ENCODE results near the gene KCMF1. TPM values are rescaled to one million over a fixed set of nuclear protein-coding genes. Genes with fewer than 3 reads are reported as not detected.

Gene KCMF1
- polyA plus RNA-seq, 1 donor (not counting 4 experiments of a cell fraction or from before 2014, with no cell fraction given) = 111 TPM

DNA sequence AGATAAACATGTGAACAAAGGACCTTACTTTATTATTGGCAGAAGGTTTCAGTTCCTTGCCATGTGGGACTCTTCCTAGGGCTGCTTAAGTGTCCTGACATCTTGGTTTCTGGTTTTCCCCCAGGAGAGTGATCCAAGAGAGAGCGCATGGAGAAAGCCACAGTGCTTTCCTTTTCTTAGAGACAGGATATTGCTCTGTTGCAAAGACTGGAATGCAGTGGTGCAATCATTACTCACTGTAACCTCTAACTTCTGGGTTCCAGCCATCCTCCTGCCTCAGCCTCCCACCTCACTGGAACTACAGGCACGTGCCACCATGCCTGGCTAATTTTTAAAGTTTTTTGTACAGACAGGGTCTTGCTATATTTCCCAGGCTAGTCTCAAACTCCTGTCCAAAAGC lies 124.1 kb downstream of the KCMF1 start:
- H3K79me2 ChIP-seq (ENCODE audit: control insufficient read depth, insufficient read depth, low read length) = no peaks in the 10 kb centered on the region
- DNase-seq (ENCODE audit: low read depth, low spot score) (no peak), FAIRE-seq (no peak)
- H3K4me2 ChIP-seq (ENCODE audit: control insufficient read depth, extremely low read depth, insufficient read depth, low read depth, low read length) = no peak overlapping the region
- H3K4me3 ChIP-seq (ENCODE audit: control insufficient read depth in 2 of 3, extremely low read depth in 1 of 3, insufficient read depth in 2 of 3, low read depth in 1 of 3, low read length in 3 of 3) = no peak overlapping the region
- H3K36me3 ChIP-seq (ENCODE audit: control insufficient read depth in 2 of 2, extremely low read depth in 1 of 2, insufficient read depth in 2 of 2, low read length in 2 of 2) = no peaks in the 10 kb centered on the region
- H3K9me1 ChIP-seq (ENCODE audit: control insufficient read depth, extremely low read depth, insufficient read depth, low read length) = no peaks in the 10 kb centered on the region
- H3K4me1 ChIP-seq (ENCODE audit: control insufficient read depth, extremely low read depth, insufficient read depth, low read length) = no peaks in the 10 kb centered on the region
- no peaks in the 10 kb centered on the region for H3K27me3 ChIP-seq (ENCODE audit: control insufficient read depth, extremely low read depth, insufficient read depth, low read length)
- no peaks in the 10 kb centered on the region for H3K9me3 ChIP-seq (ENCODE audit: control insufficient read depth, low read depth, low read length)
- no peak overlapping the region for H2AFZ ChIP-seq (ENCODE audit: control insufficient read depth, low read length)
- H3K9ac ChIP-seq (ENCODE audit: control insufficient read depth, extremely low read depth, insufficient read depth, low read length) = no peak overlapping the region
- no peaks in the 10 kb centered on the region for H4K20me1 ChIP-seq (ENCODE audit: control insufficient read depth, extremely low read depth, insufficient read depth, low read length)
- TF ChIP-seq, protein P1, sequence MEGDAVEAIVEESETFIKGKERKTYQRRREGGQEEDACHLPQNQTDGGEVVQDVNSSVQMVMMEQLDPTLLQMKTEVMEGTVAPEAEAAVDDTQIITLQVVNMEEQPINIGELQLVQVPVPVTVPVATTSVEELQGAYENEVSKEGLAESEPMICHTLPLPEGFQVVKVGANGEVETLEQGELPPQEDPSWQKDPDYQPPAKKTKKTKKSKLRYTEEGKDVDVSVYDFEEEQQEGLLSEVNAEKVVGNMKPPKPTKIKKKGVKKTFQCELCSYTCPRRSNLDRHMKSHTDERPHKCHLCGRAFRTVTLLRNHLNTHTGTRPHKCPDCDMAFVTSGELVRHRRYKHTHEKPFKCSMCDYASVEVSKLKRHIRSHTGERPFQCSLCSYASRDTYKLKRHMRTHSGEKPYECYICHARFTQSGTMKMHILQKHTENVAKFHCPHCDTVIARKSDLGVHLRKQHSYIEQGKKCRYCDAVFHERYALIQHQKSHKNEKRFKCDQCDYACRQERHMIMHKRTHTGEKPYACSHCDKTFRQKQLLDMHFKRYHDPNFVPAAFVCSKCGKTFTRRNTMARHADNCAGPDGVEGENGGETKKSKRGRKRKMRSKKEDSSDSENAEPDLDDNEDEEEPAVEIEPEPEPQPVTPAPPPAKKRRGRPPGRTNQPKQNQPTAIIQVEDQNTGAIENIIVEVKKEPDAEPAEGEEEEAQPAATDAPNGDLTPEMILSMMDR (optimal IDR thresholded peaks at IDR 0.05 in 1 of 3, IDR thresholded peaks at IDR 0.05 in 1 of 3, conservative IDR thresholded peaks at IDR 0.05 in 1 of 3; ENCODE audit: extremely low read depth in 1 of 3, insufficient read depth in 2 of 3, low read length in 3 of 3) = no peak
- no peak for TF ChIP-seq EZH2 (IDR thresholded peaks at IDR 0.05; ENCODE audit: low read length)
- dilution Hi-C loops (cut with MboI; ENCODE audit: extremely low pct_ligation_motif_present, low sequenced_read_pairs) = no loop called here
- no peak overlapping the region for H3K27ac ChIP-seq (ENCODE audit: control insufficient read depth, insufficient read depth, low read length)

DNA sequence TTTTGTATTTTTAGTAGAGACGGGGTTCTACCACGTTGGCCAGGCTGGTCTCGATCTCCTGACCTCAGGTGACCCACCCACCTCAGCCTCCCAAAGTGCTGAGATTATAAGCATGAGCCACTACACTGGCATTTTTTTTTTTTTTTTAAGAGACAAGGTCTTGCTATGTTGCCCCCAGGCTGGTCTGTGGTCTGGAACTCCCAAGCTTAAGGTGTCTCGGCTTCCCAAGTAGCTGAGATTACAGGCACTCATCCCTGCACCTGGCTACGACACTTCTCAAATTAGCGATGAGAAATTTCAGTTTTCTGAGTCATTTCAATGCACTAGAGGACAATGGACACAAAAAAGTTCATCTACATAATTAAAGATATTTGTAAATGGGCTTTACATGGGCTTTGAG lies 125.7 kb downstream of the KCMF1 start:
- Histone ChIP-seq H3K4me2 (ENCODE audit: control insufficient read depth, extremely low read depth, insufficient read depth, low read depth, low read length) (no peak overlapping the region), H3K27me3 (ENCODE audit: control insufficient read depth, extremely low read depth, insufficient read depth, low read length) (no peaks in the 10 kb centered on the region), H3K9me3 (ENCODE audit: control insufficient read depth, low read depth, low read length) (no peaks in the 10 kb centered on the region), H3K27ac (ENCODE audit: control insufficient read depth, insufficient read depth, low read length) (no peak overlapping the region), H3K36me3 (ENCODE audit: control insufficient read depth in 2 of 2, extremely low read depth in 1 of 2, insufficient read depth in 2 of 2, low read length in 2 of 2) (no peaks in the 10 kb centered on the region), H3K9ac (ENCODE audit: control insufficient read depth, extremely low read depth, insufficient read depth, low read length) (no peak overlapping the region), H3K9me1 (ENCODE audit: control insufficient read depth, extremely low read depth, insufficient read depth, low read length) (no peaks in the 10 kb centered on the region), H3K4me3 (ENCODE audit: control insufficient read depth in 2 of 3, extremely low read depth in 1 of 3, insufficient read depth in 2 of 3, low read depth in 1 of 3, low read length in 3 of 3) (no peak overlapping the region), H3K4me1 (ENCODE audit: control insufficient read depth, extremely low read depth, insufficient read depth, low read length) (no peaks in the 10 kb centered on the region), H4K20me1 (ENCODE audit: control insufficient read depth, extremely low read depth, insufficient read depth, low read length) (no peaks in the 10 kb centered on the region), H3K79me2 (ENCODE audit: control insufficient read depth, insufficient read depth, low read length) (no peaks in the 10 kb centered on the region), H2AFZ (ENCODE audit: control insufficient read depth, low read length) (no peak overlapping the region)
- FAIRE-seq = no peak
- dilution Hi-C loops (cut with MboI; ENCODE audit: extremely low pct_ligation_motif_present, low sequenced_read_pairs) = no loop called here
- DNase-seq (ENCODE audit: low read depth, low spot score) = no peak
- TF ChIP-seq, protein P1 (optimal IDR thresholded peaks at IDR 0.05 in 1 of 3, IDR thresholded peaks at IDR 0.05 in 1 of 3, conservative IDR thresholded peaks at IDR 0.05 in 1 of 3; ENCODE audit: extremely low read depth in 1 of 3, insufficient read depth in 2 of 3, low read length in 3 of 3) = no peak
- no peak for TF ChIP-seq EZH2 (IDR thresholded peaks at IDR 0.05; ENCODE audit: low read length)
